Nephron (organoid): ENCODE data around the gene COL16A1.

ENCODE experiments used
- H3K27ac Mint-ChIP-seq, 3 experiments: 2 replicates each; pipeline ENCODE4 v1.8.0; 2020; ENCODE audit warnings: mixed read lengths in 3 of 3, mild to moderate bottlenecking in 2 of 3, moderate library complexity in 1 of 3
- H3K27me3 Mint-ChIP-seq: 2 replicates; pipeline ENCODE4 v1.8.0; 2021; ENCODE audit warnings: low read depth, mild to moderate bottlenecking, moderate library complexity, mixed read lengths
- H3K36me3 Mint-ChIP-seq: 2 replicates; pipeline ENCODE4 v1.8.0; 2020; ENCODE audit warnings: low read depth, mixed read lengths
- H3K4me1 Mint-ChIP-seq: 2 replicates; pipeline ENCODE4 v1.8.0; 2020; ENCODE audit warnings: mixed read lengths
- H3K4me3 Mint-ChIP-seq, 3 experiments: 2 replicates each; pipeline ENCODE4 v1.8.0; 2020; ENCODE audit warnings: mild to moderate bottlenecking in 3 of 3, mixed read lengths in 3 of 3, moderate library complexity in 2 of 3
- H3K9me3 Mint-ChIP-seq: 2 replicates; pipeline ENCODE4 v1.8.0; 2020; ENCODE audit warnings: mixed read lengths
- TF ChIP-seq, protein P1 (sequence below), 3 experiments: fragments of 200-600 bp; sonication (generic); IDR thresholded peaks; one replicate each; pipeline ENCODE4 v1.5.0; 2021; ENCODE audit warnings: antibody characterized with exemption in 3 of 3; ENCODE audit not compliant: unreplicated experiment in 3 of 3

The COL16A1 gene

DNA sequence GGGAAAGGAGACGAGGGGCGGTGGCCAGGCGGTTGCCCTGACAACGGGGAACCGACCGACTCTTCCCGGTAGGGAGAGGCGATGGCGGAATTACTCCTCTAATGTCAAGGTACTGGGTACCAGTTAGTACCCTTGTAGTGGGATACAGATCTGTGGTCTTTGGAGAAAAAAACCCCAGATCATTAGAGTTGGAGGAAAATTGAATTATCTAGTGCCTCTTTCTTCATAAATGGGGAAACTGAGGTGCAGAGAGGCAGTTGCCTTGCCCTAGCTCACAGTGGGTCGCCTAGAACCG, 58.6 kb downstream of the COL16A1 start:
- no peaks in the 10 kb centered on the region for H3K27me3 Mint-ChIP-seq
- peak overlapping the region; percentile 99 to 100 (median 100) for H3K27ac Mint-ChIP-seq
- peaks cover 37% of the 10 kb centered on the region for H3K4me1 Mint-ChIP-seq
- TF ChIP-seq, protein P1, sequence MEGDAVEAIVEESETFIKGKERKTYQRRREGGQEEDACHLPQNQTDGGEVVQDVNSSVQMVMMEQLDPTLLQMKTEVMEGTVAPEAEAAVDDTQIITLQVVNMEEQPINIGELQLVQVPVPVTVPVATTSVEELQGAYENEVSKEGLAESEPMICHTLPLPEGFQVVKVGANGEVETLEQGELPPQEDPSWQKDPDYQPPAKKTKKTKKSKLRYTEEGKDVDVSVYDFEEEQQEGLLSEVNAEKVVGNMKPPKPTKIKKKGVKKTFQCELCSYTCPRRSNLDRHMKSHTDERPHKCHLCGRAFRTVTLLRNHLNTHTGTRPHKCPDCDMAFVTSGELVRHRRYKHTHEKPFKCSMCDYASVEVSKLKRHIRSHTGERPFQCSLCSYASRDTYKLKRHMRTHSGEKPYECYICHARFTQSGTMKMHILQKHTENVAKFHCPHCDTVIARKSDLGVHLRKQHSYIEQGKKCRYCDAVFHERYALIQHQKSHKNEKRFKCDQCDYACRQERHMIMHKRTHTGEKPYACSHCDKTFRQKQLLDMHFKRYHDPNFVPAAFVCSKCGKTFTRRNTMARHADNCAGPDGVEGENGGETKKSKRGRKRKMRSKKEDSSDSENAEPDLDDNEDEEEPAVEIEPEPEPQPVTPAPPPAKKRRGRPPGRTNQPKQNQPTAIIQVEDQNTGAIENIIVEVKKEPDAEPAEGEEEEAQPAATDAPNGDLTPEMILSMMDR (IDR thresholded peaks at IDR 0.05; ENCODE audit: unreplicated experiment in 3 of 3) = no peak
- H3K4me3 Mint-ChIP-seq = peak overlapping the region; percentile 94 to 95 (median 94)
- no peaks in the 10 kb centered on the region for H3K36me3 Mint-ChIP-seq
- no peaks in the 10 kb centered on the region for H3K9me3 Mint-ChIP-seq

- H3K4me3 Mint-ChIP-seq = peak within 1 kb of the TSS; percentile 94 to 95 (median 94)
- H3K36me3 Mint-ChIP-seq = no peaks in the 10 kb centered on the region
- peak within 1 kb of the TSS; percentile 99 to 100 (median 100) for H3K27ac Mint-ChIP-seq
- peaks cover 32% of the 10 kb centered on the region for H3K4me1 Mint-ChIP-seq
- TF ChIP-seq, protein P1 (IDR thresholded peaks at IDR 0.05; ENCODE audit: unreplicated experiment in 3 of 3) = no peak
- no peaks in the 10 kb centered on the region for H3K9me3 Mint-ChIP-seq
- H3K27me3 Mint-ChIP-seq = no peaks in the 10 kb centered on the region
Measured at GRCh38 chr1:31644560-31645273, 59.1 kb downstream of the COL16A1 start, which contains the start of gene PEF1. TSS of gene PEF1 (minus strand) at chr1:31644876. CDS start at chr1:31644864, 12 bp downstream.

GRCh38 chr1:31643976-31644559, 59.7 kb downstream of the COL16A1 start:
- H3K27ac Mint-ChIP-seq = peak overlapping the region; percentile 99 to 100 (median 100)
- no peaks in the 10 kb centered on the region for H3K27me3 Mint-ChIP-seq
- H3K36me3 Mint-ChIP-seq = no peaks in the 10 kb centered on the region
- peak overlapping the region; percentile 94 to 95 (median 94) for H3K4me3 Mint-ChIP-seq
- no peaks in the 10 kb centered on the region for H3K9me3 Mint-ChIP-seq
- TF ChIP-seq, protein P1 (IDR thresholded peaks at IDR 0.05; ENCODE audit: unreplicated experiment in 3 of 3) = no peak
- peaks cover 32% of the 10 kb centered on the region for H3K4me1 Mint-ChIP-seq

GRCh38 chr1:31642897-31643296, 60.9 kb downstream of the COL16A1 start:
- H3K4me3 Mint-ChIP-seq = peak overlapping the region; percentile 56 to 70 (median 62)
- H3K4me1 Mint-ChIP-seq = peaks cover 41% of the 10 kb centered on the region
- no peaks in the 10 kb centered on the region for H3K9me3 Mint-ChIP-seq
- TF ChIP-seq, protein P1 (IDR thresholded peaks at IDR 0.05; ENCODE audit: unreplicated experiment in 3 of 3) = no peak
- H3K27me3 Mint-ChIP-seq = no peaks in the 10 kb centered on the region
- H3K27ac Mint-ChIP-seq = no peak overlapping the region
- no peaks in the 10 kb centered on the region for H3K36me3 Mint-ChIP-seq

DNA sequence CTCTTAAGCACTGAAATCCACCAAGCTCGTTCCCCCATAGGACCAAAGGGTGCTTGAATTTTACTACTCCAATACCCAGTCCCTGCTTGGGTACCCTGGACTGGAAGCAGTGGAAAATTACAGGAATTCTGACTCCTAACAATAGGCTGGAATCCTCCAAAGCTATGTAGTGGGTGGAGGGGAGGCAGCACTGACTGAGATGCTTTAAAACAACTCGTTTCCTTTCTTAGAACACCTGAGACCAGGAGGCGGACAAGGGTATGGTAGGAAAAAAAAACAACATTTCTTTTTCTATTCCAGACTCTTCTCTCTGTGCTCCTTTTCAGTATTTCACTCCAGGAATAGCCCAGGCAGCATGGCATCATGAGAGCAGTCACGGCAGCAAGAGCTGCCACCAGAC, 61.5 kb downstream of the COL16A1 start:
- peaks cover 44% of the 10 kb centered on the region for H3K4me1 Mint-ChIP-seq
- H3K4me3 Mint-ChIP-seq = peak overlapping the region; percentile 17 to 54 (median 31)
- H3K27ac Mint-ChIP-seq = no peak overlapping the region
- H3K36me3 Mint-ChIP-seq = no peaks in the 10 kb centered on the region
- H3K9me3 Mint-ChIP-seq = no peaks in the 10 kb centered on the region
- no peaks in the 10 kb centered on the region for H3K27me3 Mint-ChIP-seq
- TF ChIP-seq, protein P1 (IDR thresholded peaks at IDR 0.05; ENCODE audit: unreplicated experiment in 3 of 3) = no peak

- Mint-ChIP-seq H3K36me3 (no peaks in the 10 kb centered on the region), H3K4me1 (peaks cover 37% of the 10 kb centered on the region), H3K9me3 (no peaks in the 10 kb centered on the region), H3K27ac (no peak overlapping the region), H3K27me3 (no peaks in the 10 kb centered on the region), H3K4me3 (no peak overlapping the region)
- TF ChIP-seq, protein P1 (IDR thresholded peaks at IDR 0.05; ENCODE audit: unreplicated experiment in 3 of 3) = no peak
Measured at GRCh38 chr1:31640964-31641363, 62.9 kb downstream of the COL16A1 start.
